GM19455 (cell line): Measurements from ENCODE around the gene PIK3IP1.

Source experiments
- ATAC-seq: cut with Tn5 transposase; IDR thresholded peaks from one replicate; pipeline ENCODE4 v1.9.1; 2021; ENCODE audit not compliant: unreplicated experiment

Gene PIK3IP1

DNA sequence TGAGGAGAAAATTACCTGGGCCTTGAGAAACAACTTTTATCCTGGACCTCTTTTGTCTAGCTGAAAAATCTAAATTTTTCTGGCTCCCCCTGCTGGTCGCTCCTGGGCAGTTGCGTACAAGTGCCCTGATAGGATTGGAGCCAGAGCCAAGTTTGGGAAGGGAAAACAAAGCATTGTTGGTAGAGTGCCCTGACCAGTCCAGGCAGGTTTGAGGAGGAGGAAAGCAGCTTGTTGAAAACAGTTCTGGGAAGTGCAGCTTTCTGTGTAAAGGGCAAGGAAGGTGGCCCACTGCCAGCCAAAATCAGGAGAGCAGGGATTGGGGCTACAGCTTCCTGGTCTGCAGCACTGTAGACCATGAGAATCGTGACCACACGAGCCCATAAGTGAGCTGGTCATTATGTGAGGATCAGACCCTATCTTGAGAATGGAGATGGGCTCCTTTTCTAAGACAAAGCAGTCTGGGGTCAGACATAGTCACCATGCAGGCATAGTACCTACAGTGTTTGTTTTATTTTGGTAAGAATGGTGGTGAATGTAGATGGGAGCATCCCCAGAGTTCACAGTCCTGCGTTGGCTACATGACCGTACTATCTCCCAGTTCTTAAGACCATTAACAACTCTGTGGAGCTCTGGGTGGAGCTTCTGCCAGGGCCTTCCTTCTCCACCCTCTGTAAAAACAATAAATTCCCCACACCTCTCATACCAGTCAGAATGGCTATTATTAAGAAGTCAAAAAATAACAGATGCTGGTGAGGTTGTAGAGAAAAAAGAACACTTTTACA is 21.3 kb upstream of the PIK3IP1 start:
- ATAC-seq: no peak

DNA sequence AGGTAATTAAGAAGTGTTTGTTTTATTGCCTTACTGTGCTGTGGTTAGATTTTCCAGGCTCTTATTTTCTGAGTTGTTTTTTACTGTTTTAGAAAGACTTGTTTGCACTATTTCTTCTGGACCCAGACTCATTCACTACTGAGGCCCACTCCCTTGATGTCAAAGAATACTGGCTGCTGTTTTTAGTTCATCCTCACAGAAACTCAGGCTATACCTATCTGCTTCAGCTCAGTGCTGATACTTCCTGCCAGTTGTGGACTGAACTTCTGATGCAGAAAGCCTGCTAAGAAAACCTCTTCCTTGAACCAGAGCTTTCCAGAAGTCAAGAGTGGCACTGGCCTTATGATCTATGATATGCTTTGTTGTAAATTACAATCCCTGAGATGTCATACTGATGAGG is 15.9 kb upstream of the PIK3IP1 start:
- no peak for ATAC-seq

DNA sequence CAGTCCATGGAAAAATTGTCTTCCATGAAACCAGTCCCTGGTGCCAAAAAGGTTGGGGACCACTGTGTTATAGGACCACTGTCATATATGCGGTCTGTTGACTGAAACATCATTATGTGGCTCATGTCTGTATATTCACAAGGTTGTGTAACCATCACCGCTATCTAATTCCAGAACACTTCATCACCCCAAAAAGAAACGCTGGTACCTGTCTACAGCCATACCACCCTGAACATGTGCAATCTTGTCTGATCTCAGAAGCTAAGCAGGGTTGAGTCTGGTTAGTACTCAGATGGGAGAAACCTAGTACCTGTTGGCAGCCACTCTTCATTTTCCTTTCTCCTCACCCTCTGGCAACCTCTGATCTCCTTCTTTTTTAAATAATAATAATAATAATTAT is 12.9 kb upstream of the PIK3IP1 start:
- no peak for ATAC-seq

DNA sequence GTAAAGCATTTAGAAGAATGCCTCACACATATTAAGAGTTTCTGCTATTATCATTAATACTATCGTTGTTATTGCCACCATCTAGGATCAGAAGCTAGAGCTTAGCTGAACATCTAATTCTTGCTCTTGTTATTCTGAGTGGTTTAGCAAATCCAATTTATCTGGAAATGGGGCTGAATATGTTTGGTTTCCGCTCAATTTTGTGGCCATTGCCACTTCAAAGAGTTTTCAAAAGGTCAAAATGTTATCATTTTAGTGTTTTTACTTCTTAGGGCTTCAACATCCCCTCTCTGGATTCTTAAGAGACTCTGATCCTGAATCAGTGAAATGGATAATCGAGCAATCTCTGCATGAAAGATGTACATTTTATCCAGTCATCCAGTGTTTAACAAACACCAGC is 10.2 kb upstream of the PIK3IP1 start:
- ATAC-seq: no peak

DNA sequence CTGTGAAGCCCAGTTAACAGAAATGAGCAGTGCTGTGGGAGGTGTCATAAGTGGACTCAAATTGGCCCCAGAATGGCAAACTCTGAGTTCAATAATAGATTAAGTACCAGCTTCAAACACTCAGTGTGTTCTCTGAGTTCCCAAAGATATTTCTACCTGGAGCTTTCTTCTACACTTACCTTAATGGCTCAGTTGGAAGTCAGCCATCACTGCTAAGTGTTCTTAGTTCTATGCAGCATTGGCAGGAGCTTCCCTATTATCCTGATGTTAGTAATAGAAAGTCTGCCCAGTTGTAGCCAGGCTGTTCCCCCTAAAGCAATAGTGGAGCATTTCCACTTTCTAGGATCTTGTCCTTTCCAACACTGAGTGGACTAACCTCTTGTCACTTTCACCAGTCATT is 9.7 kb upstream of the PIK3IP1 start:
- no peak for ATAC-seq

DNA sequence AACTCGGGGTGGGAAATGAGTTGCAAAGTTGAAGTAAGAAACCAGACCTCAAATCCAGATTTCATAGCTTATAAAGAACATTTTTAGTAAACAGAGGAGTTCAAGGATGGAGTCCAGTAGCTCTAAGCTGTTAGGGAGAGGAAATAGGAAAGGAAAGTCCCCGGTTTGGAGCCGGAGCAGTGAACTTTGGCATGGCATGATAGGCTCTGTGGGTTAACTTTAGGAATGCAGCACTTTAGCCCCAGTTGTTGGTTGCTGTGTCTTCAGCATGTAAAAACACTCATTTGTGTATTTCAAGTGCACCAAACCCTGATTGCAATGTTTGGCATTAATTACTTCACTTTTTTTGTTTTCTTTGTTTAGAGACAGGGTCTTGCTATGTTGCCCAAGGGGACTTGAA is 8.6 kb upstream of the PIK3IP1 start:
- no peak for ATAC-seq

DNA sequence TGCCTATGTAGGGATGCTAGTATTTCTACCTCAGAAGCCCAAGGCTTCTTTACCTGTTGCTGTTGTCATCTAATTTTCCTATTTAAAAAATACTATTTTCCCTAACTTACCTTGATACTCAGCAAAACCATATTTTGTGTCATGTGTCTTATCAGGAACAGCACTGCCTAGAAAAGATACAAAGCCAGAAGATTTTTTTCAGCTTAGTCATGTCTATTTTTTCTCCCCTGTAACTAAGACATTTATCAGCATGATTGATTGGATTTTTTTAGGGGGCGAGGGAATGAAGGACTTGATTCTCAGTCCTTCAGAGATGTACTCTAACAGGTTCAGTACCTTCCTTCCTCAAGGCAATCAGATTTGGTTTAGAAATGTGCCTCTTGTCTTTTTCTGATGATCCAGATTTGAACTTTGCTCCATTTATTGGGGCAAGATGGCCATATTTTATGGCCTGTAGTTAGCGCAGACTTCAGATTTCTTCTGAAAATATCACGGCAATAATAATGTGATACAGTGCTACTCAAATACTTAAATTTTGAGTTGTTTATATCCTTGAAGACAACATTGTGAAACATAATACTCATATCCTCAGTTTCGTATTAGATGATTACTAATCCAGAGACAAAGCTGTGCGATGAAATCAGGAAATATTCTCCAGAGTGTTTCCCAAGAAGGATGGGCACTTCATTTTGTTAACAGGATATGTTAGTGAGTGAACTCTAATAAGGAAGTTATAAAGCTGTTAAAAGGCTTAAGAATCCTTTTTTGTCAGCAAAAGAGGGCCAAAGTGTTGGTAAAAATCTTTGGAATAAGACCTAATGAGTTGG is 3.8 kb upstream of the PIK3IP1 start:
- ATAC-seq: no peak

DNA sequence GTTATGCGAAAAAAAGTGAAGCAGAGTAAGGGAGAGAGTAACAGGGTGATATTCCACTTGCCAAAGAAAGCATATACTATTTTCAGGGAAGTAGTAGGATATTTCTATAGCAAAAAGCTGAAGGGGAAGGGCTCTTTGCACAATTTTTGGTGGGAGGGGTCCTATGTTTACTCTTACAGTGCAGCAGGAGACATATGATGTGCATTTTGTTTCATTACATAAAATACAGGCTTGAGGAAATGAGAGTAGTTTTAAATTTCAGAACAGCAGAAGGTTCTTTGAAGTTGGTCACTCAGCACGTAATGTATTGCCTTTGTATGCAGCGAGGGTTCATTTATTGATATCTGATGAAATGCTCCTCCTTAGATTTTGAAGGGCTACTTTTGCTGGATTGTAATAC is 3.1 kb upstream of the PIK3IP1 start:
- no peak for ATAC-seq

DNA sequence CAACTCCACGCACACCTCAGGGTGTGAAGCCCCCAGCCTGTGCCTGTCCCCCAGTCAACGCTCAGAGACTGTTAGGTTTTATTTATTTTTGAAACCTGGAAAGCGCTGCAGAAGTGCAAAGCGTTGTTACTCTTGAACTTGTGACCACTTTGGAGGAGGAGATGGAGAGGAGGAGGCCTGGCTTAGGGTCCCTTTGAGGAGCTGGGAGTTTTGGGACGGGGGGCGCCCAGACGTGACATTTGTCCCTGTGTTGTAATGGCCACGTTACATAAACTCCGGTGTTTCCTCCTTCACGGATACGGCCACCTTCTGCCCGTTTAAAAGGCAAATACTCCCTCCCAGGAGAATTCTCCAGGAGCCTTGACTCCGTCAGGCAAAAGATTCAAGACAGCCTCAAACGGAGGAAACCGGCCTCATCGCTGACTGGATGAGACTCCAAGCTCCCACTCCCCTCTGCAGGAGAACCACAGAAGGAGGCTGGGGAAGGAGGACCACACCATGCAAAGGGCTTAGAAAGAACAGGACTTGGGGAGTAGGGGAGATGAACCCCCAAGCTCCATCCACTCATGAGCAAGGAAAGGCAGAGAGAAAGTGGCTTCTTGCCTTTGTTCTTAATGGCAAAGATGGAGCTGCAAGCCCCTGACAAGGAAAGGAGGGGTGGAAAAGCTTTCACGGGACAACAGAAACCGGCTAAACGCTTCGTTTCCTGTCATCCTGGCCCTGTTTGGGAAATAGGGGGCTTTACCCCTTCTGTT is 630 bp downstream of the PIK3IP1 start:
- no peak for ATAC-seq

DNA sequence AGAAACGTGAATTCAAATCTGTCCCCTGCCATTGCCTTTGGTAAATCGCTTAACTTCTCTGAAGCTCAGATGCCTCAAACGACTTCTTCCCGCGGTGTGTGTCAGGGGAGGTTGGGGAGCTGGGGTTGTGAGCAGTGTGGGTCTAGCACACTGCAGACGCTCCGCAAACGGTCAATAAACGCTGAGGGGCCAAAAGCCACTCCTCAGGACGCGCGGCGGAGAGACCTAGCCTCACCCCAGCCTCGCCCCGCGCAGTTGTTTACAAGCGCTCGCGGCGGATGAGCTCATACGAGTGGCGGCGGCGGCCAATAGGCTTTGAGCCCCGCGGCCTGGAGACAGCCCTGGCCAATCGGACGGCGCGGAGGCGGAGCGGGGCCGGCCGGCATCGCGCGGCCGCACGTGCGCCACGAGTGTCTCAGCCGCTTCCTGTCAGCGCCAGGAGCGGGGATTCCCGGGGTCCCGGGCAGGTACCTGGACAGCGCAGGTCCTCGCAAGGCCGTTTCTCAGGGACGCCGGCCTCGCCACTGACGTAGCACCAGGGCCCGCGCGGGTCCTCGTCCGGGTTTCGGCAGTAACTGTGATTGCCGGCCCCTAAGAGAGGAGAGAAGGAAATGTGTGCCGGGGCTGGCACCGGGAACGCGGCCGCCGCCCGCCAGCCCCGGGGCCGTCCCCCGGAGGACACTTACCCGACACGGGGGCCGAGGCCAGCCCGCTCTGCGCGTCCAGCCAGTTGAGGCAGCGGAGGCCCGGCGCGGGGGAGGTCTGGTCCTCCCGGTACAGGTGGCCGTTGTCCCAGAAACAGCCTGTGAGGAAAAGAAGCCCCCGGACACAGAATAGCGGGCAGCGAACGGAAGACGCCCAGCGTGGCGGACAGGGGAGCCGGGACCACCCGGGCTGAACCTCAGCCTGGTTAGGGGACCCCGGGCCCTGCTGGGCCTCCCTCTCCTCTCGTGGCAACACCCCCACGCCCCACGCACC is 1.5 kb downstream of the PIK3IP1 start:
- ATAC-seq: peak; percentile 83

DNA sequence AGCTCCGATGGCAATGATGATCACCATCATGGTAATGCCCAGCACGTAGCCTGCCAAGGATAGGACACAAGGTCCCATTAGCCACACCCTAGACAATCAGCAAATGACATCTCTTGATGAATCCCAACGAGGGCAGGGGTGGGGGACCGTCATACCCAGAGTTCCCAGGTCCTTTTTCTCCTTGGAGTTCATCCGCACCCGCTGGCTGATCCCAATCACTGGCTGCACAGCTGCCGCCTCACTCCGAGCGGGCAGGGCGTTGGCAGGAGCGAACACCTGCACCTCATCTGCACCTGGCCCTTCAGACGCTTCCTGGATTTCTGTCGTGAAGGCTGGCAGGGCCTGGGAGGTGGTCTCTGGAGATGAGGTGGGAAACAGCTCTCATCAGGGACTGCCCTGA is 2.9 kb downstream of the PIK3IP1 start:
- ATAC-seq: no peak

DNA sequence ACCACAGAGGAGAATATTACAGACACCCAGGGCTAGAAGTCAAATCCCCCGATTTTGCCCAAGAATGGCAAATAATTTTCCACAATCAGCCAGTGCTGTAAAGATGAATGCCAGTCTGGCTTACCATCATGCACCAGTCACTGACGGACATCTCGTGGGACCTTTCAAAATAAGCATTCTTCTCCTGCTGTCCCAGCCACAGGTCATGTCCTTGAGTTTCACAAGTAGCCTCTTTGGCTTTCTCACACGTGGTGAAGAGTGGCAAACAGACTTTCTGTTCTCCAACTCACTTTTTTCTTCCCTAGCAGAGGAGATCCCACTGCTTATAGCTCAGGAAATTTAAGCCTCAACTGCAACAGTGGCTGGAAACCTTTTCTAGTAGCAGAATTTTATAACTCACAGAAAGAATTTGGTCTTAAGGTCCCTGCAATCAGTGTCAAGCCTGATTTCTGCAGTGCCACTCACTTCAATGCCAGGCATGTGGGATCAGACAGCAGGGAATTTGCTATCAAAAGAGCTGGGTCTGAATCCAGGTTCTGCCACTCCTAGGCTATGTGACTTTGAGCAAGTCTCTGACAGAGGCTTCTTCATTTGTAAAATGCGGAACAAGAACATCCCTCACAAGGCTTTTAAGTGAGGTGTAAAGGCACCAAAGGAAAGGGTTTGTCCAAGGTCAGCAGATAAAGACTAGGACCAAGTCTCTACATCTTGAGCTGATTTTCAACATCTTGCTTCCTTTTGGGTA is 3.6 kb downstream of the PIK3IP1 start:
- no peak for ATAC-seq

DNA sequence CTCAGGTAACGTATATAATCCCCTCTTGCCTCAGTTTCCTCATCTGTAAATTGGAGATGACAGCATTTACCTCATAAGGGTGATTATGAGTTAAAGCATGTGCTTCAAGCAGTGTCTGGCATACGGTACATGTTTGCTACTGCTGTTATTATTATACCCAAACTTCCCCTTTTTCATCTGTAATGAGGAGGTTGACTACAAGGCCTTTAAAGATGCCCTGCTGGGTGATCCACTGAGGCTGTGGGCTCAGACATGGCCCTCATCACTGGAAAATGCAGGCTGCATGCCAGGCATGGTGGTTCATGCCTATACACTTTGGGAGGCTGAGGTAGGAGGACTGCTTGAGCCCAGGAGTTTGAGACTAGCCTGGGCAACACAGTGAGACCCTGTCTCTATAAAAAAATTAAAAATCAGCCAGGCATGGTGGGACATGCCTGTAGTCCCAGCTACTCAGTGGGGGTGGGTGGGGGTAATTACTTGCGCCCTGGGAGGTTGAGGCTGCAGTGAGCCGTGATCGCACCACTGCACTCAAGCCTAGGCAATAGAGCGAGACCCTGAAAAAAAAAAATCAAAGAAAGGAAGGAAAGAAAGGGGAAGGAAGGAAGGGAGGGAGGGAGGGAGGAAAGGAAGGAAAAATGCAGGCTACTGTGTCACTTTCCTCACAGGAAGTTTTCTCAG is 4.3 kb downstream of the PIK3IP1 start:
- ATAC-seq: no peak

DNA sequence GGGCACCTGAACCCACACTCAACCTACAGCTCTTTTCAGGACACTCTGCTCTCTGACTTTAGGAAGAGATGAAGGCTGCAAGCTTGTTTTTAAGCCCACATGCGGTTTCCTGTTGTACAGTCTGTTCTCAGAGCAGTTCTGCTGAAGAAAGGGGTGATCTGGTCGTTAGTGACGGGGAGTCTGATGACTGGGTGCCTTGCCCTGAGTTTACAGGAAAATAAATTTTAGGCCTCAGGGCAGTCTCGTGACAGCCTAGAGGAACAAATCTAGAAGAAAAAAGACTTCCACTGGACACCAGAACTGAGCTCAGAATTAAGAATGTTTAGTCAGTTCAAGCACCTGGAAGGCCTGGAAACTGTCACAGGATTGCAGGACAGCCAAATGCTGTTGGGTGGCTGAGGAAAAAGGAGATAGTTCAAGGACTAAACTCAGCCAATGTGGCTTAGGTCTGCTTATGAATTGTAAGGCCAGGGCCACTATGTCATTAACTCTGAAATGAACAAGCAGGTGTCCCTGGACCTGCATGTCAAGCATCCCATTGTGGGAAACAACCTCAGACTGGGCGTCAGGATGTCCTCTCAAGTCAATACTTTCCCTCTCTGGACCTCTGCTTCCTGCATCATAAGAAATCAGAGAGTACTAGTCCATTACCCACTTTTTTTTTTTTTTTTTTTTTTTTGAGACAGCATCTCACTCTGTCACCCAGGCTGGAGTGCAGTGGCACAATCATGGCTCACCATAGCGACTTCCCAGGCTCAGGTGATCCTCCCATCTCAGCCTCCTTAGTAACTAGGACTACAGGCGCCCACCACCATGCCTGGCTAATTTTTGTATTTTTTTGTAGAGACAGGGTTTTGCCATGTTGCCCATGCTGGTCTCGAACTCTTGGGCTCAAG is 5.7 kb downstream of the PIK3IP1 start:
- no peak for ATAC-seq

DNA sequence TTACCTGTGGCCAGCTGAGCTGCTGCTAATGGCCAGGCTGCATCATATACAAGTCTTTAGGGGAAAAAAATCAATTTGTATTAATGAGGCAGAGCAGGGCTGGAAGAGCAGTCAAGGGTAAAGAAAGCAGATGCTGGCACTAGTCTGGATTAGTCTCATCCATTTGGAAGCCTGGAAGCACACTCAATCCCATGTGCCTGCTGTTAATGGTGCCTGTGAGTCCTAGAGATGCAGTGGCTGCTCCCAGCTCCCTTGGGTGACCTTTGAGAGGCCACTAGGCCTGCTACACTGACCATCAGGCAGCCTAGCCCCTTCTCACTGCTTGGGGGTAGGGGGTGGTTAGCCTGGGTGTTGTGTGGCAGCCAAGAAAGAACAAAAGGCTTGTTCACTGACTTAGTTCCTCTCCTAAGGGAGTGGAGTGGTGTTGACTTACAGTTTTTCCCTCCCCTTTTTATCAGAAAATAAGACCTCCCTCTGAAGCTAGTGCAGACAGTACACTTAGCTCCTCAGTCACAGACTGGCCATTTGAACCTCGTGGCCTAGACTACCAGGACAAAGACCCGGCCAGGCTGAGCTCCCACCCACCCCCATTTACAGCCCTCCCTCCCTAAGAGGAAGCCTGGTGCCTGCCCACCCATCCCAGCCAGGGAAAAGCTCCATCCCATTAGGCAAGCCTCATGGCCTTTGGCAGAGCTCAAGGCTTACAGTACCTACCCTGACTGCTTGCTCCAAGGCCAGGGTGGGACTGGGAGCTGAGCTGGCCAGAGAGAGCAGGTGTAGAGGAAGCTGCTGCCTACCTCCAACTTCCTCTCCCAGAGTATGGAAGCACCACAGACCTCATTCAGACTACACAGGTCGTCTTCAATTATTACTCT is 7.8 kb downstream of the PIK3IP1 start:
- ATAC-seq: no peak

DNA sequence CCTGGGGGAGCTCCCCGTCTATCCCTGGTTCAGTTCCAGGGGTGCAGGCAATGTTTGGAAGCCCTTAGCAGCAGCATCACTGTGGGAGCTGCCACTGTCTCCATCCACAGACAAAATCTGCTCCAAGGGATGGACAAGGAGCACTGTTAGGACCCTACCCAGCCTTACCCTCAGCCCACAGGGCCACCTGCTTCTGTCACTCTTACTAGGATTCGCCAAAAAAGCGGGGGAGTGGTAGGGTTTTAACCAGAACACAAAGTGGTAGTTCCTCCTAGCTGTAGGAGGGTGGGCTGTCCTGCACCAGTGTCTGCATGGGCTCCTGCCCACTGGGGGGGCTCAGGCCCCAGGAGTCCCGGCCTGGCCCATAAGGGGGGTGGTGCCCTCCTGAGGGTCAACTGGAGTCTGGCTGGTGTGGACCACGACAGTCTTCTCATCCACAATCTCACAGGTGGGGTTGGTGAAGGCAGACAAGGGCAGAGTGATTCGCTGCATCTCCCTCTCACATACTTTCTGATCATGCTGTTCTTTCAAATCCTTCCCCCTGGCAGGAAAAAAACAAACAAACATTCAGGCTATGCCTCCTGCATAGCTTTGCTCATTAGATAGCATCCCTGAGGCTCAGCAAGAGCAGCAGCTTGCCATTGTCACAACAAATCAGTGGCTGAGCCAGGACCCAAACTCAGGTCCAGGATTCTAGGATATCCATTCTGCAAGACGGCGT is 9.4 kb downstream of the PIK3IP1 start:
- no peak for ATAC-seq

DNA sequence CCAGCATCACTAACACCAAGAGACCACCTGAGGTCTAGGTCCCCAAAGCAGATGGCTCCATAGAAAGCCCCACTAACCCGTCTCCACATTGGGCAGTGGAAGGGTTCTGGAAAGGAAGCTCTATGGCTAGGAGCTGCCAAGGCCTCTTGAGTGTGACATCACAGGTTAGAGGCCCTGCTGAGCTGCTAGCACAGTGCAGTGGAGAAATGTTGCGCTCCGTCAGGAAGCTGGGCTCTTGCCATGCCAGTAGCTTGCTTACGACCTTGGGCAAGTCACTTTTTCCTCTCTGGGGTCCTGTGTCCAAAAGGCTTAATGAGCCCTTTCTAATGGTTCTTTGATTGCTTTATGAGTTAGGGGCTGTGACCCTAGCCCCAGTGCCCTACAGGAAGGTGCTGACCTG is 10.6 kb downstream of the PIK3IP1 start:
- no peak for ATAC-seq
